Fibroblast of skin of left quadriceps (primary cell): ENCODE results near the gene CD300H.
"Not testable (repeated sequence)": the region's sequence is repeated elsewhere in the genome, so short reads cannot be mapped to it uniquely, and the experiment has no call there.

Experiments used
- DNase-seq, 2 experiments: peaks; one replicate each; pipeline ENCODE4 v3.0.0-alpha.2; 2013; ENCODE audit warnings: low read depth in 2 of 2

Gene CD300H

GRCh38 chr17:74584292-74585060, 17.2 kb upstream of the CD300H start:
- DNase-seq = no peak

GRCh38 chr17:74582633-74583032, 15.3 kb upstream of the CD300H start:
- no peak for DNase-seq

GRCh38 chr17:74579900-74580299, 12.6 kb upstream of the CD300H start:
- no peak for DNase-seq

GRCh38 chr17:74578979-74579378, 11.7 kb upstream of the CD300H start:
- no peak for DNase-seq

GRCh38 chr17:74574489-74575142, 7.3 kb upstream of the CD300H start:
- DNase-seq = no peak

GRCh38 chr17:74573635-74574034, 6.3 kb upstream of the CD300H start:
- DNase-seq = not testable (repeated sequence)

- DNase-seq = no peak
Observed at GRCh38 chr17:74573169-74573568, 5.9 kb upstream of the CD300H start.

GRCh38 chr17:74571621-74572270, 4.4 kb upstream of the CD300H start:
- DNase-seq = no peak

GRCh38 chr17:74569020-74570003, 2.0 kb upstream of the CD300H start:
- DNase-seq = peak; percentile 77 to 80

GRCh38 chr17:74568106-74568873, 981 bp upstream of the CD300H start:
- peak in 1 of 2 experiments; percentile 4 for DNase-seq

- no peak for DNase-seq
Observed at GRCh38 chr17:74566132-74566753, 1.1 kb downstream of the CD300H start.

- DNase-seq = no peak
Observed at GRCh38 chr17:74565126-74565525, 2.2 kb downstream of the CD300H start.

- no peak for DNase-seq
Observed at GRCh38 chr17:74563358-74563757, 4.0 kb downstream of the CD300H start.

- no peak for DNase-seq
Observed at GRCh38 chr17:74561586-74561985, 5.7 kb downstream of the CD300H start.

GRCh38 chr17:74558882-74559519, 8.3 kb downstream of the CD300H start:
- DNase-seq = no peak

GRCh38 chr17:74558402-74558801, 8.9 kb downstream of the CD300H start:
- not testable (repeated sequence) for DNase-seq

GRCh38 chr17:74555427-74555940, 11.8 kb downstream of the CD300H start:
- DNase-seq = no peak

- DNase-seq = no peak
Observed at GRCh38 chr17:74554909-74555308, 12.4 kb downstream of the CD300H start.

GRCh38 chr17:74552037-74552436, 15.3 kb downstream of the CD300H start:
- no peak for DNase-seq

GRCh38 chr17:74550602-74551001, 16.7 kb downstream of the CD300H start:
- no peak for DNase-seq
